Activated T-cell treated with anti-CD3 and anti-CD28 coated beads, Interleukin-2, amount 50 U/mL, for 24 hours (primary cell): Measurements from ENCODE around the gene SPATA4.

Experiments
- DNase-seq: peaks from one replicate; pipeline ENCODE4 v3.0.0-alpha.2; 2020
- H3K27ac Mint-ChIP-seq: 2 replicates; pipeline ENCODE4 v1.8.0; 2020; ENCODE audit warnings: mild to moderate bottlenecking, mixed read lengths
- H3K27me3 Mint-ChIP-seq: 2 replicates; pipeline ENCODE4 v1.8.0; 2020; ENCODE audit warnings: mixed read lengths
- H3K36me3 Mint-ChIP-seq: 2 replicates; pipeline ENCODE4 v1.8.0; 2020; ENCODE audit warnings: low read depth, mixed read lengths
- H3K4me1 Mint-ChIP-seq: 2 replicates; pipeline ENCODE4 v1.8.0; 2020; ENCODE audit warnings: low read depth, mixed read lengths
- H3K4me3 Mint-ChIP-seq: 2 replicates; pipeline ENCODE4 v1.8.0; 2020; ENCODE audit warnings: mild to moderate bottlenecking, moderate library complexity, mixed read lengths
- H3K9me3 Mint-ChIP-seq: 2 replicates; pipeline ENCODE4 v1.8.0; 2020; ENCODE audit warnings: mixed read lengths

The SPATA4 gene

GRCh38 chr4:176156656-176157055 is 38.7 kb downstream of the SPATA4 start:
- no peak overlapping the region for H3K27ac Mint-ChIP-seq
- no peaks in the 10 kb centered on the region for H3K9me3 Mint-ChIP-seq
- no peak for DNase-seq
- no peaks in the 10 kb centered on the region for H3K36me3 Mint-ChIP-seq
- no peak overlapping the region for H3K4me3 Mint-ChIP-seq
- no peaks in the 10 kb centered on the region for H3K4me1 Mint-ChIP-seq
- peaks cover 3% of the 10 kb centered on the region for H3K27me3 Mint-ChIP-seq

GRCh38 chr4:176153124-176153523 is 42.3 kb downstream of the SPATA4 start:
- no peak for DNase-seq
- Mint-ChIP-seq H3K36me3 (no peaks in the 10 kb centered on the region), H3K4me1 (no peaks in the 10 kb centered on the region), H3K27me3 (no peaks in the 10 kb centered on the region), H3K4me3 (no peak overlapping the region), H3K9me3 (no peaks in the 10 kb centered on the region), H3K27ac (no peak overlapping the region)

- DNase-seq = no peak
- Mint-ChIP-seq H3K27me3 (no peaks in the 10 kb centered on the region), H3K4me1 (no peaks in the 10 kb centered on the region)
These were observed 44.7 kb downstream of the SPATA4 start for GRCh38 chr4:176150704-176151103.

DNA sequence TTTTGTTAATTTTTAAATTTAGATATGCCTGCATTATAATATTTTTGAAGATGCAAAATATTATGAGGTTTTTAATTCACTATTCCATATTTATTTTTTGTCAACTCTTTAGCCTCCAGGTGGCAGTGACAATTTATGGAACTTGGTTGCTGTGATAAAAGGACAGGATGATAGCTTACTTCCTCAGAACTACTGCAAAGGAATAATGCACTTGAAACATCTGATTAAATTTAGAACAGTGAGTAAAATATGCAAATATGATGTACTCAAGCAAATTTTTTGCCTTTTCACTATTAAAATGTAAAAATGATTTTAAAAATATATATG is 45.1 kb downstream of the SPATA4 start:
- no peaks in the 10 kb centered on the region for H3K36me3 Mint-ChIP-seq
- H3K9me3 Mint-ChIP-seq = no peaks in the 10 kb centered on the region
- DNase-seq = no peak
- no peaks in the 10 kb centered on the region for H3K4me1 Mint-ChIP-seq
- no peak overlapping the region for H3K27ac Mint-ChIP-seq
- no peak overlapping the region for H3K4me3 Mint-ChIP-seq
- H3K27me3 Mint-ChIP-seq = no peaks in the 10 kb centered on the region

More at GRCh38 chr4:176150704-176151103, 44.7 kb downstream of the SPATA4 start:
- Mint-ChIP-seq H3K27ac (no peak overlapping the region), H3K36me3 (no peaks in the 10 kb centered on the region), H3K4me3 (no peak overlapping the region), H3K9me3 (no peaks in the 10 kb centered on the region)

- H3K9me3 Mint-ChIP-seq = no peaks in the 10 kb centered on the region
- no peak overlapping the region for H3K4me3 Mint-ChIP-seq
- DNase-seq = no peak
- H3K36me3 Mint-ChIP-seq = no peaks in the 10 kb centered on the region
- no peaks in the 10 kb centered on the region for H3K4me1 Mint-ChIP-seq
- H3K27me3 Mint-ChIP-seq = no peaks in the 10 kb centered on the region
- H3K27ac Mint-ChIP-seq = no peak overlapping the region
These were observed 45.6 kb downstream of the SPATA4 start for GRCh38 chr4:176149680-176150355.

DNA sequence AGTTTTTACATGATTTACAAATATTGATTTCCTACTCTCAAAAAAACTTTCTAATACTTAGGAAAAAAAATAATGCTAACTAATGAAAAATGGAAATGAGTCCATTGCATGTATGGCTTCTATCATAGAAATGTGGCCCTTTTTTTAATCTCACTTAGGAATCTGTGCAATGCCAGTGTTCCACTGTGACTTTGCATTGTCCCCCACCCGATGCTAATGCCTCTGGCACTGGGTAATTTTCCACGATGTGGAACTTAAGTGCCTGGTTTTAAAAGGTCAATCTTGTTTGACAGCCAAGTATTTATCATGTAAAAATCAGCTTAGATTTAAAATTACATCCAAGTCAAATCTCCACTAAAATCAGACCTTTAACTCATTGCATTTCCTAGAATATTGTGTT is 53.1 kb downstream of the SPATA4 start:
- H3K9me3 Mint-ChIP-seq = no peaks in the 10 kb centered on the region
- no peaks in the 10 kb centered on the region for H3K27me3 Mint-ChIP-seq
- H3K4me3 Mint-ChIP-seq = no peak overlapping the region
- H3K4me1 Mint-ChIP-seq = no peaks in the 10 kb centered on the region
- H3K36me3 Mint-ChIP-seq = no peaks in the 10 kb centered on the region
- no peak overlapping the region for H3K27ac Mint-ChIP-seq
- no peak for DNase-seq

DNA sequence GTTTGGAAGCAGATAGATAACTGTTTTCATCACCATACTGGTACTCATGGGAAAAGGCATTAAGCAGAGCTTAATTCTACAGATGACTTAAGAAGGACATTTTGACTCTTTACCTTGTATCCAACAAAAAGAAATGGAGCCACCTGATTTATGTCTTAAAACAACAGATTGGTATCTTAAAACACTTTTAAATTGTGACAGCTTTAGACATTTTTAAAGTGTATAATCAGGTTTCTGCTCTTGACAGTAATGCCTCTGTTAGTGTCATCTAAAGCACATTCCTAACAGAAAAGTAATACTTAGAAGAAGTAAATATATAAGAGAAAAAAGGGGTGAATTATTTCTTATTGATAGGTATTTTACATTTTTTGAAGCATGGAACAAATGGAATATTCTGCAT is 55.9 kb downstream of the SPATA4 start:
- Mint-ChIP-seq H3K4me3 (no peak overlapping the region), H3K27me3 (no peaks in the 10 kb centered on the region), H3K4me1 (no peaks in the 10 kb centered on the region), H3K36me3 (no peaks in the 10 kb centered on the region), H3K27ac (no peak overlapping the region), H3K9me3 (no peaks in the 10 kb centered on the region)
- no peak for DNase-seq

GRCh38 chr4:176137631-176138030 is 57.8 kb downstream of the SPATA4 start:
- no peak overlapping the region for H3K4me3 Mint-ChIP-seq

DNA sequence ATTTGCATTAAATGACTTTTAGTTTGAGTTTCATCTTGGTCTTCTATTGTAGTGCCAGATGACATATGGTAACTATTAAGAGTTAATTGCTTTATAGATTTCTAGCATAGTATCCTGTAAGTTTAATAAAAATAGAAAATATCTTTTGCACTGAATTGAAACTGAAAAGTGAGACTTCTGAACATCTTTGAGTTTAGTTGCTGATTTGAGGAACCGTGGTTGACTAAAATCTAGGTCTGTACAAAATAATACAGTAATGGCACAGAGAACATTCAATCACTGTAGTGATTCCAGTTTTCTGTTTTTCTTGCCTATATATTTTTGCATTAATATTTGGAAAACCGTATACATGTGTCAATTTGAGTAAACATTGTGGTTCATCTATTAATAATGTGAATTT is 60.7 kb downstream of the SPATA4 start:
- no peak for DNase-seq
- Mint-ChIP-seq H3K9me3 (no peaks in the 10 kb centered on the region), H3K4me1 (no peaks in the 10 kb centered on the region), H3K4me3 (no peak overlapping the region), H3K27me3 (no peaks in the 10 kb centered on the region), H3K36me3 (no peaks in the 10 kb centered on the region), H3K27ac (no peak overlapping the region)

More at GRCh38 chr4:176137631-176138030, 57.8 kb downstream of the SPATA4 start:
- no peak overlapping the region for H3K27ac Mint-ChIP-seq
- no peak for DNase-seq
- H3K27me3 Mint-ChIP-seq = no peaks in the 10 kb centered on the region
- no peaks in the 10 kb centered on the region for H3K9me3 Mint-ChIP-seq
- H3K36me3 Mint-ChIP-seq = no peaks in the 10 kb centered on the region
- no peaks in the 10 kb centered on the region for H3K4me1 Mint-ChIP-seq
